ENCODE measurements around the gene EIF1AX. TPM values are rescaled to one million over a fixed set of nuclear protein-coding genes. Genes with fewer than 3 reads are reported as not detected.

EIF1AX gene
- total and polyA plus RNA-seq, 9 of the 15 experiments (the other 6 are each of a cell fraction or from before 2014, with no cell fraction given), result 54.2 to 178 (median 73.5) TPM

DNA sequence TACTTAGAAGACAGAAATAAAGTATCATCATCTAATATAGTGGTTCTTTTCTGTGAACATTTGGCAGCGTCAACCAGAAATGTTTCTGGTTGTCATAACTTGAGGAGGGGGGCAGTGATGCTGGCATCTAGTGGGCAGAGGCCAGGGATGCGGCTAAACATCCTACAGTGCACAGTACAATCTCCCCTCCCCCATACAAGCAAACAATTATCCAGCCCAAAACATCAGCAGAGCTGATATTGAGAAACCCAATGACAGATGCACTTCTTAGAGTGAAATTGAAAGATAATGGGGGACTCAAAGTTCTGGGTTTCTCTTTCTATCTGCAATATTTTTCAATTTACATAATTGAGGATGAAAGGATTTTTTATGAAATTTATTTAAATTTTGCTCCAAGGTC, 1.9 kb upstream of the EIF1AX start:
- intact Hi-C loops (cut with micrococcal nuclease), result loop anchor here (10.0 kb wide), 1 partner anchor 291 kb away; no protein-coding TSS in a partner anchor
- peaks cover 11% of the 10 kb centered on the region; the same call in 1 of the 2 replicates for H4K20me1 ChIP-seq (replicated peaks; ENCODE audit: control insufficient read depth, insufficient read depth, low read length)
- H3K4me1 ChIP-seq (replicated peaks in 1 of 2; ENCODE audit: control insufficient read depth in 2 of 2, insufficient read depth in 2 of 2, low read length in 2 of 2), result peaks cover 4 to 19% of the 10 kb centered on the region in 2 experiments; a peak in 4 of 5 replicates
- in situ Hi-C loops (cut with MboI), result no loop called here
- no peaks in the 10 kb centered on the region for H3K9me1 ChIP-seq (ENCODE audit: control insufficient read depth, insufficient read depth, low read length)
- peak overlapping the region; percentile 89; the same call in 1 of the 3 replicates for H3K27ac ChIP-seq (ENCODE audit: extremely low read depth, low read depth, low read length)
- no peaks in the 10 kb centered on the region for H3K9me3 ChIP-seq (replicated peaks; ENCODE audit: control insufficient read depth, insufficient read depth, low read depth, low read length)
- FAIRE-seq (no peak), ATAC-seq (no peak), DNase-seq (ENCODE audit: extremely low read depth in 1 of 4, low spot score in 3 of 4) (no peak)
- no peaks in the 10 kb centered on the region for H3K27me3 ChIP-seq (ENCODE audit: control insufficient read depth in 2 of 2, insufficient read depth in 2 of 2, low read length in 2 of 2)
- no peak overlapping the region for H3K4me3 ChIP-seq
- no TSS peak for BruUV-seq (replicated peaks)
- H3K4me2 ChIP-seq (ENCODE audit: insufficient read depth, low read length), result peak overlapping the region; percentile 83; the same call in 1 of the 2 replicates
- POLR2A ChIA-PET, result interaction anchor here (1.2 kb wide), 2 partner anchors 16 to 29 kb away, joined by 3 read pairs; no protein-coding TSS in a partner anchor
- 75% methylated on average over 2 of the region's 2 CpGs for WGBS (ENCODE audit: insufficient coverage, low coverage, missing lambda C conversion rate)
- H3K9ac ChIP-seq (ENCODE audit: insufficient read depth in 1 of 2, low read depth in 2 of 2, low read length in 2 of 2), result 0 out of 4 replicates have a peak overlapping the region, but pooled peaks of 1 of the 2 experiments have one; percentile 62
- CTCF ChIA-PET (ENCODE audit: low intra/inter-chr PET ratio), result no interaction called here
- peaks cover 39% of the 10 kb centered on the region for H3K79me2 ChIP-seq (ENCODE audit: control insufficient read depth, insufficient read depth, low read length)
- peaks cover 20% of the 10 kb centered on the region for H3K36me3 ChIP-seq (ENCODE audit: control insufficient read depth, insufficient read depth, low read length)
- H2AFZ ChIP-seq (ENCODE audit: low read depth, low read length), result peak overlapping the region; percentile 78
- TF ChIP-seq ZNF347 (CRISPR knock-in tag; IDR thresholded peaks at IDR 0.05; ENCODE audit: low read depth), result no peak
- TF ChIP-seq MGA (IDR thresholded peaks at IDR 0.05), result no peak
- no peak for TF ChIP-seq ZNF124 (CRISPR knock-in tag; IDR thresholded peaks at IDR 0.05)
- no peak for TF ChIP-seq HMGN3 (IDR thresholded peaks at IDR 0.05; ENCODE audit: borderline replicate concordance, extremely low read depth, insufficient read length, low read depth, low read length)
- TF ChIP-seq ZNF449 (CRISPR knock-in tag; IDR thresholded peaks at IDR 0.05), result no peak
- no peak for TF ChIP-seq PRPF4 (IDR thresholded peaks at IDR 0.05; ENCODE audit: insufficient read depth, low read depth, low read length, poor library complexity, severe bottlenecking)
- TF ChIP-seq ZNF764 (CRISPR knock-in tag; IDR thresholded peaks at IDR 0.05; ENCODE audit: low read depth), result no peak
- TF ChIP-seq ZNF76 (CRISPR knock-in tag; IDR thresholded peaks at IDR 0.05; ENCODE audit: borderline replicate concordance), result no peak
